A549 (cell line): ENCODE data around the gene PLXDC1. TPM values are rescaled to one million over a fixed set of nuclear protein-coding genes. Genes with fewer than 3 reads are reported as not detected.

Experiments
- ATAC-seq, 2 experiments: fragments of 200-7000 bp in 1 of 2; fragments of >200 bp in 1 of 2; cut with Nextera tagmentation in 1 of 2; cut with Tn5 transposase in 1 of 2; 3 replicates each; pipeline versions ENCODE4 v1.8.0 to v1.9.1; 2018 to 2020; ENCODE audit warnings: mild to moderate bottlenecking in 1 of 2, moderate library complexity in 1 of 2
- CTCF ChIA-PET: fragments of 300-600 bp; sonication (Branson Sonifier 250); formaldehyde crosslinking; extraction: SDS; loops from one replicate; lab custom pipeline; 2021; ENCODE audit warnings: antibody characterized with exemption, inconsistent platforms; lab: Yijun Ruan, JAX
- POLR2A ChIA-PET: fragments of 350-600 bp; formaldehyde crosslinking; extraction: SDS; loops from one replicate; lab custom pipeline; 2021; ENCODE audit warnings: antibody characterized with exemption, inconsistent platforms; lab: Yijun Ruan, JAX
- DNase-seq, 2 experiments: peaks; one replicate each; pipeline versions ENCODE4 v3.0.0 to v3.0.0-alpha.2; 2011 to 2016; ENCODE audit warnings: low read depth in 1 of 2, low spot score in 1 of 2
- FAIRE-seq: peaks from 2 replicates; lab custom pipeline; 2011; peaks lifted over from hg19 to GRCh38; lab: Jason Lieb, UNC
- H3K27ac ChIP-seq, 2 experiments: fragments of >200 bp; sonication (Bioruptor Twin); formaldehyde crosslinking; 3 replicates each; pipeline ENCODE4 v1.5.1; 2016 to 2017
- H3K4me1 ChIP-seq: fragments of >200 bp; sonication (Bioruptor Twin); formaldehyde crosslinking; 3 replicates; pipeline ENCODE4 v1.6.1; 2016
- H3K4me2 ChIP-seq: fragments of >200 bp; sonication (Bioruptor Twin); formaldehyde crosslinking; 3 replicates; pipeline ENCODE4 v1.6.1; 2016
- H3K4me3 ChIP-seq: fragments of >200 bp; sonication (Bioruptor Twin); formaldehyde crosslinking; 3 replicates; pipeline ENCODE4 v1.5.1; 2016
- H3K9me3 ChIP-seq: fragments of >200 bp; sonication (Bioruptor Twin); formaldehyde crosslinking; 3 replicates; pipeline ENCODE4 v1.6.1; 2016
- ATOH8 ChIP-seq: fragments of 250-450 bp; sonication (Bioruptor Pico); IDR thresholded peaks from 2 replicates; pipeline ENCODE4 v1.5.0; 2020; ENCODE audit warnings: low read depth, mild to moderate bottlenecking, moderate library complexity
- CBX2 ChIP-seq: fragments of 200-600 bp; sonication (generic); IDR thresholded peaks from 2 replicates; pipeline ENCODE4 v1.6.1; 2016; ENCODE audit warnings: low read depth, mild to moderate bottlenecking, borderline replicate concordance
- CEBPB ChIP-seq, 2 experiments: fragments of >200 bp in 1 of 2; sonication (Bioruptor Twin) in 1 of 2; formaldehyde crosslinking in 1 of 2; IDR thresholded peaks; 2 replicates each; pipeline ENCODE4 v1.6.1; 2012 to 2016
- CHD4 ChIP-seq: fragments of 200-600 bp; sonication (generic); IDR thresholded peaks from 2 replicates; pipeline ENCODE4 v1.6.1; 2016; ENCODE audit warnings: antibody characterized with exemption, mild to moderate bottlenecking, borderline replicate concordance
- E2F6 ChIP-seq: IDR thresholded peaks from 2 replicates; pipeline ENCODE4 v1.6.1; 2012; ENCODE audit warnings: low read depth, borderline replicate concordance
- EHF ChIP-seq: fragments of 250-450 bp; sonication (Bioruptor Pico); IDR thresholded peaks from 2 replicates; pipeline ENCODE4 v1.5.0; 2020; ENCODE audit warnings: mild to moderate bottlenecking
- EHMT2 ChIP-seq: fragments of 200-600 bp; sonication (generic); IDR thresholded peaks from 2 replicates; pipeline ENCODE4 v1.6.1; 2016; ENCODE audit warnings: antibody characterized with exemption, low read depth, mild to moderate bottlenecking, moderate library complexity
- HEYL ChIP-seq: fragments of 250-450 bp; sonication (Bioruptor Pico); IDR thresholded peaks from 2 replicates; pipeline ENCODE4 v1.8.0; 2021; ENCODE audit warnings: mild to moderate bottlenecking, moderate library complexity
- HOXA7 ChIP-seq: fragments of 250-450 bp; sonication (Bioruptor Pico); IDR thresholded peaks from 2 replicates; pipeline ENCODE4 v1.5.0; 2020; ENCODE audit warnings: mild to moderate bottlenecking, moderate library complexity
- JUN ChIP-seq, 2 experiments: fragments of >200 bp; sonication (Bioruptor Twin); formaldehyde crosslinking; IDR thresholded peaks; 2 replicates in 1 of 2; 3 replicates in 1 of 2; pipeline ENCODE4 v1.6.1; 2016 to 2017
- KDM5A ChIP-seq: fragments of 200-600 bp; sonication (generic); IDR thresholded peaks from 2 replicates; pipeline ENCODE4 v1.6.1; 2016; ENCODE audit warnings: antibody characterized with exemption, mild to moderate bottlenecking
- MAFK ChIP-seq: fragments of 450-650 bp; IDR thresholded peaks from 2 replicates; pipeline ENCODE4 v1.6.1; 2014; ENCODE audit not compliant: partially characterized antibody
- MAZ ChIP-seq: fragments of 150-350 bp; IDR thresholded peaks from 2 replicates; pipeline ENCODE4 v1.6.1; 2014; ENCODE audit warnings: antibody characterized with exemption, low read depth, low read length, borderline replicate concordance
- NFE2L2 ChIP-seq: fragments of 150-350 bp; conservative IDR thresholded peaks from 2 replicates; pipeline ENCODE4 v1.6.1; 2014; ENCODE audit warnings: low read length
- NPAS2 ChIP-seq: fragments of 250-450 bp; sonication (Bioruptor Pico); IDR thresholded peaks from 2 replicates; pipeline ENCODE4 v1.8.0; 2022; ENCODE audit warnings: mild to moderate bottlenecking, moderate library complexity, borderline replicate concordance
- NR3C1 ChIP-seq: fragments of >200 bp; sonication (Bioruptor Twin); formaldehyde crosslinking; IDR thresholded peaks from 3 replicates; pipeline ENCODE4 v1.6.1; 2017
- PBX3 ChIP-seq: IDR thresholded peaks from 2 replicates; pipeline ENCODE4 v1.6.1; 2012
- POLR2AphosphoS2 ChIP-seq: conservative IDR thresholded peaks from 2 replicates; pipeline ENCODE4 v1.6.1; 2012; ENCODE audit warnings: low read length, improper control_type of control experiment, inconsistent platforms
- RARB ChIP-seq: fragments of 250-450 bp; sonication (Bioruptor Pico); IDR thresholded peaks from 2 replicates; pipeline ENCODE4 v1.8.0; 2021; ENCODE audit warnings: mild to moderate bottlenecking, moderate library complexity
- RFX5 ChIP-seq: fragments of 450-650 bp; IDR thresholded peaks from 2 replicates; pipeline ENCODE4 v1.7.1; 2014; ENCODE audit warnings: antibody characterized with exemption, mild to moderate bottlenecking, moderate library complexity
- TFCP2L1 ChIP-seq: fragments of 250-450 bp; sonication (Bioruptor Pico); IDR thresholded peaks from 2 replicates; pipeline ENCODE4 v1.5.0; 2021; ENCODE audit warnings: mild to moderate bottlenecking
- ZFP36 ChIP-seq: fragments of 450-650 bp; IDR thresholded peaks from 2 replicates; pipeline ENCODE4 v1.6.1; 2014; ENCODE audit warnings: borderline replicate concordance; ENCODE audit not compliant: partially characterized antibody
- ZSCAN20 ChIP-seq: fragments of 250-450 bp; sonication (Bioruptor Pico); IDR thresholded peaks from 2 replicates; pipeline ENCODE4 v1.8.0; 2022; ENCODE audit warnings: mild to moderate bottlenecking, moderate library complexity
- WGBS: methylation state at CpG from one replicate; pipeline ENCODE4 v1.1.6; 2017; ENCODE audit errors: missing lambda C conversion rate; 5-methylcytosine and 5-hydroxymethylcytosine counted together
- polyA plus RNA-seq, 4 experiments: library from polyadenylated mRNA; depleted of rRNA in 3 of 4; stranded (reverse); fragments of >200 nt; fragmentation: RNase III in 1 of 4; extraction: RNeasy Plus Mini Kit Qiagen cat#74134 plus additional on column Dnase treatment in 1 of 4; gene quantifications; 2 replicates in 3 of 4; 3 replicates in 1 of 4; pipeline ENCODE4 v1.2.3, GENCODE V29; 2011 to 2017
- TF ChIP-seq, protein P1 (sequence below): fragments of 250-450 bp; sonication (Bioruptor Pico); IDR thresholded peaks from 2 replicates; pipeline ENCODE4 v1.5.0; 2021; ENCODE audit warnings: mild to moderate bottlenecking, moderate library complexity, borderline replicate concordance

Gene PLXDC1
- polyA plus RNA-seq, 2 of the 4 experiments (the other 2 are of a cell fraction): 0.31 to 0.36 TPM

GRCh38 chr17:39150795-39151149 lies 665 bp downstream of the PLXDC1 start:
- WGBS: 72% methylated on average over 5 of the region's 5 CpGs
- no peak overlapping the region for H3K4me3 ChIP-seq
- TF ChIP-seq TFCP2L1: no peak
- no peak for TF ChIP-seq ZSCAN20 (CRISPR knock-in tag)
- TF ChIP-seq NFE2L2: no peak
- TF ChIP-seq HOXA7 (CRISPR knock-in tag): no peak
- TF ChIP-seq, protein P1, sequence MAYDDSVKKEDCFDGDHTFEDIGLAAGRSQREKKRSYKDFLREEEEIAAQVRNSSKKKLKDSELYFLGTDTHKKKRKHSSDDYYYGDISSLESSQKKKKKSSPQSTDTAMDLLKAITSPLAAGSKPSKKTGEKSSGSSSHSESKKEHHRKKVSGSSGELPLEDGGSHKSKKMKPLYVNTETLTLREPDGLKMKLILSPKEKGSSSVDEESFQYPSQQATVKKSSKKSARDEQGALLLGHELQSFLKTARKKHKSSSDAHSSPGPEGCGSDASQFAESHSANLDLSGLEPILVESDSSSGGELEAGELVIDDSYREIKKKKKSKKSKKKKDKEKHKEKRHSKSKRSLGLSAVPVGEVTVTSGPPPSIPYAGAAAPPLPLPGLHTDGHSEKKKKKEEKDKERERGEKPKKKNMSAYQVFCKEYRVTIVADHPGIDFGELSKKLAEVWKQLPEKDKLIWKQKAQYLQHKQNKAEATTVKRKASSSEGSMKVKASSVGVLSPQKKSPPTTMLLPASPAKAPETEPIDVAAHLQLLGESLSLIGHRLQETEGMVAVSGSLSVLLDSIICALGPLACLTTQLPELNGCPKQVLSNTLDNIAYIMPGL: no peak
- TF ChIP-seq RARB: no peak
- no peak for TF ChIP-seq CHD4
- no peak for TF ChIP-seq EHMT2
- TF ChIP-seq HEYL: no peak
- no peak for TF ChIP-seq CBX2
- no peak for TF ChIP-seq NR3C1
- TF ChIP-seq MAZ: no peak
- TF ChIP-seq ATOH8: no peak
- TF ChIP-seq POLR2AphosphoS2: no peak
- TF ChIP-seq CEBPB (IDR thresholded peaks at IDR 0.05): no peak
- no peak for TF ChIP-seq ZFP36
- no peak for TF ChIP-seq E2F6
- no peak for TF ChIP-seq KDM5A
- TF ChIP-seq MAFK: no peak
- no peak for DNase-seq
- ATAC-seq: no peak
- CTCF ChIA-PET: interaction anchor here (1.3 to 30.5 kb wide), 7 partner anchors 7 to 169 kb away, joined by 4 to 612 read pairs (median 33); partner anchors contain the start of gene ARL5C
- no peak overlapping the region for H3K27ac ChIP-seq
- peaks cover 7% of the 10 kb centered on the region for H3K4me1 ChIP-seq
- POLR2A ChIA-PET: interaction anchor here (0.8 kb wide), 1 partner anchor 184 kb away, joined by 4 read pairs; the partner anchor contains the start of gene FBXO47
- FAIRE-seq: no peak
- no peaks in the 10 kb centered on the region for H3K9me3 ChIP-seq
- peak overlapping the region; percentile 83; the same call in 2 of the 3 replicates for H3K4me2 ChIP-seq

DNA sequence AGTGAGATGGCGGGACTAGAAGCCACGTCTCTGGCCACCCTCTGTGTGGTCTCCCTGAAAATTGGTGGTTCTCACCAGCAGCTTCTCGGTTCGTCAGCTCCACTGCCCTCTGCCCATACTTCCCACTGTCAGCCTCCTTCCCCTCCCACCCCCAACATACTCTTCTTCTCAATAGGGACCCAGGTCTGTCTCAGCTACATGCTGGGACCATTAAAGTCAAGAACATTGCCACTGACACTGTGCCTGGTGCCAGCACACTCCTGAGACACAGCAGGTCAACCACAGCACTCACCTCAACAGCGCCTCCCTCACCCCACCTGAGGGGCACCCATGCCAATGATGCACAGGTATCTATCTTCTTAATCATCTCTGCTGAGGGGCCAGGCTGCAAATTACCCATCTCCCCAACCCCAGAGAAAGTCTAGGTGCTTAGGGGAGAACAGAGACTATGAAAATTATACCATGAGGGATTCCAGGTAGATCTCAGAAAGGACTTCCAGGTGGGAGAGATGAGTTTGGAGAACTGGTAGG lies 1.3 kb downstream of the PLXDC1 start:
- WGBS: 52% methylated on average over 5 of the region's 5 CpGs
- H3K4me1 ChIP-seq: peaks cover 7% of the 10 kb centered on the region
- TF ChIP-seq KDM5A: no peak
- no peak for TF ChIP-seq HOXA7 (CRISPR knock-in tag)
- TF ChIP-seq ZFP36: no peak
- TF ChIP-seq ATOH8: no peak
- TF ChIP-seq EHF (CRISPR knock-in tag): no peak
- TF ChIP-seq RFX5: no peak
- TF ChIP-seq NPAS2 (CRISPR knock-in tag): no peak
- no peak for TF ChIP-seq CBX2
- TF ChIP-seq PBX3: no peak
- no peak for TF ChIP-seq JUN (IDR thresholded peaks at IDR 0.05)
- TF ChIP-seq NFE2L2: no peak
- ATAC-seq: no peak
- no peak for FAIRE-seq
- H3K9me3 ChIP-seq: no peaks in the 10 kb centered on the region
- POLR2A ChIA-PET: no interaction called here
- no peak for DNase-seq
- no peak overlapping the region for H3K4me3 ChIP-seq
- no peak overlapping the region for H3K27ac ChIP-seq
- CTCF ChIA-PET: interaction anchor here (2.0 to 29.6 kb wide), 4 partner anchors 11 to 168 kb away, joined by 4 to 612 read pairs (median 176); partner anchors contain the start of gene ARL5C
- H3K4me2 ChIP-seq: no peak overlapping the region
